Measurements from ENCODE around the gene RAC2. TPM values are rescaled to one million over a fixed set of nuclear protein-coding genes. Genes with fewer than 3 reads are reported as not detected.

RAC2 gene
- total RNA-seq, 1 donor from 2014 or later = 51.9 TPM

GRCh38 chr22:37177221-37177620 lies 66.8 kb downstream of the RAC2 start:
- H3K4me3 ChIP-seq (ENCODE audit: low read depth, low read length) = no peak overlapping the region
- TF ChIP-seq, protein P1, sequence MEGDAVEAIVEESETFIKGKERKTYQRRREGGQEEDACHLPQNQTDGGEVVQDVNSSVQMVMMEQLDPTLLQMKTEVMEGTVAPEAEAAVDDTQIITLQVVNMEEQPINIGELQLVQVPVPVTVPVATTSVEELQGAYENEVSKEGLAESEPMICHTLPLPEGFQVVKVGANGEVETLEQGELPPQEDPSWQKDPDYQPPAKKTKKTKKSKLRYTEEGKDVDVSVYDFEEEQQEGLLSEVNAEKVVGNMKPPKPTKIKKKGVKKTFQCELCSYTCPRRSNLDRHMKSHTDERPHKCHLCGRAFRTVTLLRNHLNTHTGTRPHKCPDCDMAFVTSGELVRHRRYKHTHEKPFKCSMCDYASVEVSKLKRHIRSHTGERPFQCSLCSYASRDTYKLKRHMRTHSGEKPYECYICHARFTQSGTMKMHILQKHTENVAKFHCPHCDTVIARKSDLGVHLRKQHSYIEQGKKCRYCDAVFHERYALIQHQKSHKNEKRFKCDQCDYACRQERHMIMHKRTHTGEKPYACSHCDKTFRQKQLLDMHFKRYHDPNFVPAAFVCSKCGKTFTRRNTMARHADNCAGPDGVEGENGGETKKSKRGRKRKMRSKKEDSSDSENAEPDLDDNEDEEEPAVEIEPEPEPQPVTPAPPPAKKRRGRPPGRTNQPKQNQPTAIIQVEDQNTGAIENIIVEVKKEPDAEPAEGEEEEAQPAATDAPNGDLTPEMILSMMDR (conservative IDR thresholded peaks at IDR 0.05; ENCODE audit: low read depth, low read length) = no peak
- DNase-seq (ENCODE audit: low read depth) = no peak

DNA sequence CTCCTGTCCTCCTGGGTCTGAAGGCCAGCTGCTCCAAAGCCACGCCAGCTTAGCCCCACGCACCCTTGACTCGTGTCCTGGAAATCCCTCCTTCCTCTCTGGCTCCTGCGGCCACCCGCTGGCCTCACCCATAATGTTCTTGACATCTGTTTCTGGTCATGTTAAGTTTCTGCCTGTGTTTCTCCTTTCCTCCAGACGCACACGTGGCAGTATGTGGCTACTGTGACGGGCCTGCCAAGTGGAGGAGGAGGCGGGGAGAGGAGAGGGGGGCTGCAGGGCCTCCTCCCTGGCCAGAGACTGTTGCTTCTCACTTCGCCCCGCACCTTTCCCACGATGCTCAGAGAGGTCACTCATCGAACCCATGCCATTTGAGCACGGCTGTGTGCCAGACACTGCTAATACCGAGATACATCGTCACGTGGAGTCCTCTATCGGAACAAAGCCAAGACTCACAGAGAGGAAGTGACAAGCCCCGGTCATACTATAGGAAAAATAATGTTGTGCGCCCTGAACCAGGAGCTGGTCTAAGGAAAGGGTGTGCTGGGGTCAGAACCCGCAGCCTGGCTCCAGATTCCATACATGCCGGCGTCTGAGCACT lies 67.5 kb downstream of the RAC2 start:
- no peak for DNase-seq (ENCODE audit: low read depth)
- TF ChIP-seq, protein P1 (conservative IDR thresholded peaks at IDR 0.05; ENCODE audit: low read depth, low read length) = no peak
- H3K4me3 ChIP-seq (ENCODE audit: low read depth, low read length) = no peak overlapping the region

DNA sequence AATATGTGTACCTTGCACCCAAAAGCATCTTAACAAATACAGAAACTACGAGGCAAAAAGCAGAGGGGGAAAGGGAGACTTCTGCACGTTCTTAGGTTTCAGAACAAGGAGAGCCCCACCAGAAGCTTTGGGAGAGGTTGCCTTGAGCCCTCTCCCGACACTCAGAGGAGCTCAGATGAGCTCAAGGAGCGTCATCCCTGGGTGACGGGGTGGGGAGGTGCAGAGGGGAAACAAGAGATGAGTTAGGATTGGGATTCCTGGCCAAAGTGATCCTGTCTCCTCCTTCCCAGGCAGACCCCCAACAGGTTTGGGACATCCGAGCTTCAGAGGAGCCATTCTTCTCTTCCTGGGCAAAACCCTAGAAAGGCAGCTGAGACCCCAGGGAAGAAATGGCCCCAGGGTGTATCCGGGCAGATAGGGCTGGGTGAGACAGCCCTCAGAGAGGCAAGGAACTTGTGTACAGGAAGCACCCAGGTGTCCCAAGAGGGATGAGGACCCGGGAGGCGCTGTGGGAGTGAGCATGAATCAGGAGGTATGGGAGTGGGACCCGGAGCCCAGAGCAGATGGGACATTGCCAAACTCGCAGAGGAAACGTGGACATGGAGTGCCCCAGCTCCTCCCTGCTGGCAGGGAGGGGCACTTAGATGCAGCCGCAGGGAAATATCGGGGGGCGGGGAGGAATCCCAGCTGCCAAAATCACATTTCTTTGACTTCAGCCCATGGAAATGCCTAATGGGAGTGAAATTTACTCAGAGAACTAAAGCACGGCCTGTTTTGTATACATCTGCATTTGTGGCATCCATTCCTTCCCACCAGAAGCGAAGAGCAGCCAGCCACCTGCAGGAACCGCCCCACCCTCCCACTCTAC lies 68.4 kb downstream of the RAC2 start:
- TF ChIP-seq, protein P1 (conservative IDR thresholded peaks at IDR 0.05; ENCODE audit: low read depth, low read length) = no peak

More for the DNA sequence above, 68.4 kb downstream of the RAC2 start:
- no peak overlapping the region for H3K4me3 ChIP-seq (ENCODE audit: low read depth, low read length)
- DNase-seq (ENCODE audit: low read depth) = no peak

Other genes starting within 250 kb of the RAC2 start
- gene TST, start 224.8 kb downstream of the RAC2 start, total RNA-seq = 49.6 and 66.9 TPM in 2 replicates
- gene MPST, start 224.5 kb downstream of the RAC2 start, total RNA-seq = 215 and 252 TPM in 2 replicates
- gene KCTD17, start 192.5 kb downstream of the RAC2 start, total RNA-seq = 35.6 and 35.9 TPM in 2 replicates
- not detected in 2 replicates for gene TMPRSS6, start 134.6 kb downstream of the RAC2 start, total RNA-seq
- 0.06 and 0.72 TPM in 2 replicates for gene IL2RB, start 94.4 kb downstream of the RAC2 start, total RNA-seq
- gene C1QTNF6, start 56.0 kb downstream of the RAC2 start, total RNA-seq = 2.1 and 7.1 TPM in 2 replicates
- gene SSTR3, start 31.8 kb downstream of the RAC2 start, total RNA-seq = not detected in 2 replicates
- gene CYTH4, start 38.2 kb upstream of the RAC2 start, total RNA-seq = 0.07 TPM in 1 of 2 replicates, not detected in the other
- 4.6 and 11.7 TPM in 2 replicates for gene ELFN2, start 183.2 kb upstream of the RAC2 start, total RNA-seq
- gene MFNG, start 242.1 kb upstream of the RAC2 start, total RNA-seq = 0.07 TPM in 1 of 2 replicates, not detected in the other